NOMO-1 treated with DMSO at 0.1 percent for 48 hours (cell line): ENCODE data around the gene FNIP2.

Experiments
- DNase-seq: peaks from one replicate; lab custom pipeline; 2025; ENCODE audit not compliant: unreplicated experiment; lab: John Stamatoyannopoulos, UW

FNIP2 gene

GRCh38 chr4:158762553-158762952 lies 6.3 kb upstream of the FNIP2 start:
- no peak for DNase-seq

- DNase-seq: no peak
These were observed 5.4 kb upstream of the FNIP2 start for GRCh38 chr4:158763462-158763861.

DNA sequence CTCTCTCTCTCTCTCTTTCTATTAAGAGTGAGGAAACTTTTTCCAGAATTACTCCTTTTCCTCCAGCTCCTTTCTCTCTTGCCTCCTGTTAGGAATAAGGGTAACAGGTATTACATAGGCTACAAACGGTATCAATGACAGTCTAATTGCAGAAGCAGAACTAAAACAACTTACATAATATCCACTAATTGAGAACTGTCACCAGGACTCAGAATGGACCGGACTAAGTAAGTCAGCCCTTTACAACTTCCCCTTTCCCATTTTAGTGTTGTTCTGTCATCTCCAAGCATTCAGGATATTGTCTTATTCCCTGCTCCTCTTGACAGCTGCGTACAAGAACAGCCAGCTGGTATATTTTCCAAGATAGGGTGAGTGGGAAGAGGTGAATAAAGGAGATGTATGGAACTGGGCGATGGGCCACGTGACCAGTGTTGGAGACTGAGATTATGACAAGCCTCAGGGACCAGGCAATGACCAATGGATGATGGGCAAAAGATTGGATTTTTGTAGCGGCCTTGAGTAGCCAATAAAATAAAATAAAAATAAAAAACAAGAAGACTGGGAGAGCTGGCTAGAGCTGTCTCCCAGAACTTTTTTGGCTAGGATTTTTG lies 2.3 kb upstream of the FNIP2 start:
- DNase-seq: peak; percentile 92

DNA sequence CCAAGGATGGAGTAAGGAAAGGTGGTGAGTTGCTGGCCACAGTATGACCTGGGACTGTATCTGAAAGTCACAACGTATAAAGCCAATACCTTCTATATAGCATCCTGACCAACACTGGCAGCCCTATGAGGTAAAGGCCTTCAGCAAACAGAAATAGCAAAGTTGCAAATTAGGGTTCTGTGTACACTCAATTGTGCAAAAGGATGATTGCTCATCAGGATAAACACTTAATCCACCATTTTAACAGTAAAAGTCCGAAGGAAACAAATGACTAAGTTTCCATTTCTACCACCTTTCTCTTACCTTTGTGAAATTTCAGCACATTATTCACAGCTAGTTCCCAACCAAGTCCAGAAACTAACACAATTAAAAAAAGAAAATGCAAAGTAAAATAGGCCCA lies 1.4 kb upstream of the FNIP2 start:
- DNase-seq: no peak

DNA sequence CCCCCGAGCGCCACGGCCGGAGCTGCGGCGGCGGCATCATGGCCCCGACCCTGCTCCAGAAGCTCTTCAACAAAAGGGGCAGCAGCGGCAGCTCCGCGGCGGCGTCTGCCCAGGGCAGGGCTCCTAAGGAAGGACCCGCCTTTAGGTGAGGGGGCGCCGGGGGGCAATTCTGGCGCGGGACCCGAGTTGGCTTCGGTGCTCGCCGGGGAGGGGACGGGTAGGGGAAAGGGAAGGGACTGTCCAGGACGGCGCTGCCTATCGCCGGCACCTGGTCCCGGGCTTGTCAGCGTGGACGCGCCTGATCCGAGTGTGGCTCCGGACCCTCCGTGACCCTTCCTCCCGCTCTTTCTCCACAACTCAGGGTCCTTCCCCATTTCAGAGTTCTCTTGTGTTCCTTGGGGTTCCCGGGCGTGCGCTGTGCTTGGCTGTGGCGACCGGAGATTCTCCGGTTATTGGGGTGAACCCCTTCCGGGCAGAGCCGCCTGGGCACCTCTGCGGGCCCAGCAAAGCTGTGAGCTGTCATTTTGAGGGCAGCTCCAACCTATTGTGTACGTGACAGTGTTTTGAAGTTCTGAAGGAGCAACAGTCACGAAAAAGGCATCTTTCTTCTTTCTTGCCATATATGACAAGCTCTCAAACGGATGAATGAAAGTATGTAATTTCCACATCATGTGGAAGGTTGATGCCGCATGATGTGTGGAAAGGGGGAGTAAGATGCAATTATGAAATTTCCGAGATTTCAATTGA lies 522 bp downstream of the FNIP2 start:
- peak; percentile 18 for DNase-seq

GRCh38 chr4:158770671-158771070 lies 1.8 kb downstream of the FNIP2 start:
- no peak for DNase-seq

DNA sequence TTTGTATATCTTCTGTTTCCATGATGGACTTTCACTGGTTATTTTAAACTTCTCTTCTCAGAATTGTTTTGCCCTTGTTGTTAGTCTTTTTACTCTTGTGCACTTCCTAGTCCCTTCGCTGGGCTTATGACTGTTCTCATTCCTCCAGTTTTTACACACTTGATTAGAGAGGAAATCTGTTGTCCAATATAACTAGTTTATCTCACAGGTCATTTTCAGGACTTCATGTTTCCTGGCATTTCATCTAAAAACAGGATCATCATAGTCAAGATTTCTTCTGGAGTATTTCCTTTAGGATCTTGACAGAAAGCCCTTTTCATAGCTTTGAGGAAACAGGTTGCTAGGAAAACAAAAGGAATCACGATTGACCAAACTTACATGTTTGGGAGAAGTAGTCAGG lies 3.0 kb downstream of the FNIP2 start:
- no peak for DNase-seq

GRCh38 chr4:158775091-158775651 lies 6.3 kb downstream of the FNIP2 start:
- DNase-seq: no peak

DNA sequence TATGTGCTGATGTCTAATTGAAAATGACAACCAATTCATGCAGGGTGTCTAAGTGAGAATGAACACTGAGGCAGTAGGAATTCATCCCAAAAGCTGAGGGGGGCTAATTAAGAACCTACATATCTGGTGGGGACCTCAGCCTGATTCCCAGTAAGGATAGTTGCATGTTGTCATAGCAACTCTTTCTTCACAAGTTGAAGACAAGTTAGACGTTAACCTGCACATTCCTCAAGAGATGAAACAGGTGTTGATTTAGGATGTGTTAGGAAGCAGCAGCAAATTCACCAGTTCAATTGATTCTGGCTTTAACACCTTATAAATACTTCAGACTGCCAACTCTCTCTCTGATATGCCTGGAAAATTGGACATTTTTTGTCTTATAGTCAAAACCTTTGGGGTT lies 7.3 kb downstream of the FNIP2 start:
- DNase-seq: no peak

DNA sequence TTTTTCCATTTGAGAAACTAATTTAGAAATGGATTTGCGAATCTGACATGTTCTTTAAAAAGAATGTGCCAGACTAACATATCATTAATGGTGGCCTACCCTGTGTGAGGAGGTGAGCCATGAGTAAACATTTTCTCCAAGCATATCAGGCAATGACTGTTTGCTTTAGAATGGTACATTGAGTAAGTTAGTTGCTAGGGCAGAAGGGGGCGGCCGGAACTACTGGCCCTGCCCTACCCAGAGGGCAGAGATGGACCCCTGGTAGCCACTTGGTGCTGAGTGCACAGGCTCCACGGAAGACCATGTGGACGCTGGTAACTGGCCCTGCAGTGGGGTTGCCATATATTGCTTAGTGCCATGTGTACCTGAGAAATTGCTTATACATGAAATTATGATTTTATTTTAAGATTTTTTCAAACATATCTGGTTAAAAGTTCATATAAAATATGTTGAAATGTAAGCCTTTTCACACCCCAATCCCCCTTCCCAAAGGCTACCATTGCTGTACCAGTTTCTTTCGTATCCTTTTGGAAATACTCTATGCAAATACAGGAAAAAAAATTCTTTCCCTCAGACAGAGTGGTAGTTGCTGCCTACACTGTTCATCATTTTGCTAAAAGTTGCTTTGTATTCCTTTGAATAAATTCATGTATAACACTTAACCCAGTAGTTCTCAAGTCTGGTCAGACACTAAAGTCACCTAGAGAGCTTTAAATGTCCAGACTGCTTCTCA lies 8.8 kb downstream of the FNIP2 start:
- no peak for DNase-seq

- DNase-seq: peak; percentile 76
These were observed 9.4 kb downstream of the FNIP2 start for GRCh38 chr4:158778156-158778711.

DNA sequence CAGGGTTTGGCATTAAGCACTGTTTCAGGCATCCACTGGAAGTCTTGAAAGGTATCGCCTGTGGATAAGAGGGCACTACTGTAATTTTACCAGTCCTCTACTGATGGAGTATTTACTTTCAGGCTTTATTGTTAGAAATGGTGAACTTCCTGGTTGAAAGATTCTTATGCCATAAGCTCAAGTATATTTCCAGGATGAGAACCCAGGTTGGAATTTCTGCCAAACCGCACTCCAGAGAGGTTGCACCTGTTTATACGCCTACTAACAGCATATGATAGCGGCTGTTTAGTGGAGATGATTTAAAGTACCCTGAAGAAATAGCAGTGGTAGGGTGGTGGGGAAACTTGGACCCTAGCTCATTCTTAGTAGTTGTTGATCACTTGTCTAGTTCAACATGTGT lies 9.9 kb downstream of the FNIP2 start:
- no peak for DNase-seq

- no peak for DNase-seq
These were observed 13.1 kb downstream of the FNIP2 start for GRCh38 chr4:158781963-158782362.

GRCh38 chr4:158782551-158783360 lies 13.9 kb downstream of the FNIP2 start:
- DNase-seq: no peak

- peak; percentile 67 for DNase-seq
These were observed 15.0 kb downstream of the FNIP2 start for GRCh38 chr4:158783785-158784184.

DNA sequence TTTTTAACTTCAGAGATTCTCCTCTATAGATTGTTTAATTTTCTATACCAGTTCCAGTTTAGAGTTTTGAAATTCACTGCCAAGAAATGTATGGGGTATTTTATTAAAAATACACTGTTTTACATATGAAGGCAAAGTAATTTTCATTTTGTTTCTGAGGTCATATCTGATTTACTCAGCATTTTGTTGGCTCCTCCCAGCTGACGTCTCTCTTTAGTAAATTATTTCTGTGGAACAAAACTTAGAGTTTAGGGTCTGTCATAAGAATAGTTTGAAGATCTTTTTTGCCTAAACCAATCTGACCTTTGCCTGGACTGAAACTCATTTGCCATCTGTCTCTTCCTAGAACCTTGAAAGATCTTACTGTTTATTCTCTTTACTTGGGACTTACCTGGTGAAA lies 16.9 kb downstream of the FNIP2 start:
- no peak for DNase-seq

GRCh38 chr4:158786121-158786601 lies 17.3 kb downstream of the FNIP2 start:
- no peak for DNase-seq

DNA sequence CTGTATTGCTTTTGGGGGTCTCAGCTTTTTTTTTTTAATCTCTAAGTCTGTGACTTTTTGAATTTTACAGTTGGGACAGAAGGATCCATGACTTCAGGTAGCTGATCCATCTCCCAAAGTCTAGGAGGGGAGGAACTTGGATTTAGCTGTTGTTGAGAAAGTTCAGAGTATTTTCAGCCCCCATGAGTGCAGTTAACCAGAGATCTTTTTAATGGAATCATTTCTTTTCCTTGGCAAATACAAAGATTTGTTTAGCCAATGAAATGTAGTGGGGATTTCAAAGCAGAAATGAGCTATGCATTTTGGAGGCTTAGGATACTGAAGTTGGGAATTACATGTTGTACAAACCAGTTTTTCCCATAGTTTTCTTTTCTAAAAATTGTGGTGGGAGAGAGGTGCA lies 18.1 kb downstream of the FNIP2 start:
- DNase-seq: no peak

DNA sequence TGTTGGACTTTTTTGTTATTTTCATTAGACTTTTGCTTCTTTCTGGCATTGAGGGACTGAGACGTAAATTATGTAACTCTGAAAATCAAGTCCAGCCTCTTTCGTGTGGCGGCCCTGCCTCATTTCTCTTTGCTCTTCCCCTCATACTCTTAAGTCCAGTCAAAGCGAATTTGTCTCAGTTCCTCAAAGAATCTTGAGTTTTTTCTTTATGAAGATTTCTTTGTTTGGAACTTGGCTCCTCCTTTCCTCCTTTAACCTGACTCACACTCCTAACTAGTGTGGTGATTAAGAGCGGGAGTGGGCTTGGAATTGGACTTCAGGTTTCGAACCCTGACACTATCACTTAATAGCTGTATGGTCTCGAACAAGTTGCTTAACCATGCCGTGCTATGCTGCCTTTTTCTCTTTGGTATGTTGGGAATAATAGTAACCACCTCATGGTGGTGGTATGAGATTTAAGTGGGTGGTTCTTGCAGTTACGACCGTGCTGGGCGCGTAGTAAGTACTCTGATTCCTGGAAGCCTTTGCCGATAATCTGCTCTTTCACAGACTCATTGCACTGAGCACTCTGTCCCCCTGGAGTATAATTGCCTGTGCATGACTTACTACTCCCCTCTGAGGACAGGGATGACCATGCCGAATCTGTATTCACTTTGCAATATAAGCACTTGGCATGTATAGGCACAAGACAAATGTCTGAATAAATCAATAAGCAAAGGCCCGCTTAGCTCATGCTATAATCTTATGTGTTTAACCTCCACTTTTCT lies 19.1 kb downstream of the FNIP2 start:
- DNase-seq: peak; percentile 11

DNA sequence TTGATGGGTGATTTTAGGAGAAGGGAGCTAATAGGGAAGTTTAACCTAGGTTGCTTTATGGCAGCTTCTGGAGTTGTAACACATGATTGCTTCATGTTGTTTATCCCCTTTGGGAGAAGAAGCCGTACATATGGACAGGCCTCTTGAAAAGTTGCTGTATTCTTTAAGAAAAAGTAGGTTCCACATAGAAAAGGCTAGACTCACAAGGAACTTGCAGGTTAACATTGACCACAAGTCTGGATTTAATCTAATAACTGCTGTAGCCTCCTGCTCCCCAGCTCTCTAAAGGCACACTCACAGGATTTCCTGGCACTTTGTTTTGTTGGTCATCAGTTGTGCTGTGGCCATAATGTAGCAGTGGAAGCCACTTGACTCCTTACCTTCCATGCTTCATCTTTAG lies 19.7 kb downstream of the FNIP2 start:
- no peak for DNase-seq
